ENCODE results near the gene TENM3.

Gene TENM3

DNA sequence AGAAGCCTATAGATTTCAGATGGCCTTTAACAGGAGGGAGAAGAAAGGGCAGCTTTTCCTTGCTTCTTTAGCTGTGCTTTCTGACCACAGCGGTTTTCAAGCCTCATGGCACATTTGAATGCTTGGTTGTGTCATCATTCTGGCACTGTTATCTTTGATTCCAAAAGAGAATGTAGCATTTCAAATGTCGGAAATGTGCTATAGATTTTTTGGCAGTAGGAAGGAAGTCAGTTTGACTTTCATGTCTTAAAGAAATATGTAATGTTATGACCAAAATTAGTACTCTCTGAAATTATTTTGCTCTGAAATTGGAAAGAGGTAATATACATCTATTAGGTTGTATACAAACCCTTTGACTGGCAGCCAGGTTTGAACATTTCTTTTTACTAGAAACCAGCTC lies 171.9 kb downstream of the TENM3 start:
- DNase-seq: no peak

DNA sequence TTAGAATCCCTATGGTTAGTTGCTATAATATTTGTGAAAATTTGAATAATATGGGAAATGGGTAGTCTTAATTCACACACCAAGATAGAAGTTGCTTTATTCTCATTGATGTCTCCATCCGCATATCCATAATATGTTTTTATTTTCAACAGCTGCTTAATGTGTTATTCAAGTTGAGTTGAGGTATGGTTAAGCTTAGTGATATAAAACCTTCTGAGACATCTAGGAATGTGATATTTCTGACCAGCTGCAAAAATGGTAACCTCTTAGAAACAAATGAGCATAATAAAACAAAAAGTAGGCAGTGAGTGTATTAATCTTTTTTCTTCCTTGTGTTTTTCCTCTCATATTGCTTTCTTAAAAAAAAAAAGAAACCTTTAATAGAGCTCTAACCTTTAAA lies 172.9 kb downstream of the TENM3 start:
- DNase-seq: no peak

DNA sequence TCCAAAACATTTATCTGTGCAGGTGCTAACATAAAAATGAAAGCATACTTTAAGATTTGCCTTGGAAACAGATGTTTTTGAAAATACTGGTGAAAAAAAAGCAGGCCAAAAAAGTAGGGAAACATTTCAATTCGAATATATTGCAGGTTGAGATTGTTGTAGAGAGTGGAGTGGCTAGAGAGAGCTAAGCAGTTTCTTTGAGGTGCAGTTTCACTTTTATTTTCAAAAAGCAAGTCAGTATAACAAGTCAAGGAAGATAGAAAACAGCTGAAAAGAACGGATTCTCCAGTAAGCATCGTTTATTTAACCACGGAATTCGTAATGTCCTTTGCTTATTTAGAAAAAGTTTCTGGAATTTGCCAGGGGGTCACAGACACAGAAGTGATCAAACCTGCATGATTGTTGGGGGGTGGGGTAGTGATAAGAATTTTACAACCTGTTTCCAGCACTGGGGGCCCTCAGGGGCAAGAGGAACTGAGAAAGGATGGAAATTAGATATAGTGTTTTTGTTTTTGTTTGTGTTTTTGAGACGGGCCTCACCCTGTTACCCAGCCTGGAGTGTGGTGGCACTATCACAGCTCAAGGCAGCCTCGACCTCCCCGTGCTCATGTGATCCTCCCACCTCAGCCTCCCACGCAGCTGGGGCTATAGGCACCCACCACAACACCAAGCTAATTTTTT lies 175.0 kb downstream of the TENM3 start:
- no peak for DNase-seq

DNA sequence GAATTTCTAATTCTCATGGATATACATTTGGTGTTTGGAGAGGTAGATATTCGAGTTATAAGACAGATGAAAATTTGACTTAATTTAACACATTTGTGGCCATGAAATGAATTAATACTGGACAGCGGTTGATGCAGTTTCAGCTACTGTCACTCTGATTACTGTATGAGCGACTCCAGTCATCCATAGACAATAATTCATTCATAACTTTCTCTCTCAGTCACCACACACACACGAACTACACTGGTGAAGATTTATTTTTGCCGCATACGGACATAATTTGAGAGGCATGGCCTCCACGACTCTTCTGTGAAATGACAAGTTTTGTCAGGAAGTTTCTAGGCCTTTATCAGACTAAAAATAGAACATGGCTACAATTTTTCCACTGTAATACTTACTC lies 177.0 kb downstream of the TENM3 start:
- DNase-seq: no peak

DNA sequence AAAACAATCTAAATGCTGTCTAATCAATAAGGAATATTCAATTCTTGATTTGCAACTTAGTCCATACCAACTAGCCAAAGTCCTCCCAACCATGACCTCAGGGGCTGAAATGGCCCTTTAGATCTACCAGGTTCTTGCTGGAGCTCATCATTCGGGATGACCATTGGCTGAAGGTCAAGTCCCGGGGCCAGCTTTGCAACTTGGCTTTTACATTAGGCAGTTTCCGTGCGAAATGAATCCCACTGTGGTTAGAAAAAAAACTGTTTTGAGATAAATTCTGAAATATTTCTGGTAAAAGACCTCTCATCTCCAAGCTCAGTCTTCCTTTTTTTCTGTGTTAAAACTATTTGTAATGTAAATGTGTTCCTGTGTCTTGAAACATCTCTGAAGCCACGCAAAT lies 178.6 kb downstream of the TENM3 start:
- no peak for DNase-seq

DNA sequence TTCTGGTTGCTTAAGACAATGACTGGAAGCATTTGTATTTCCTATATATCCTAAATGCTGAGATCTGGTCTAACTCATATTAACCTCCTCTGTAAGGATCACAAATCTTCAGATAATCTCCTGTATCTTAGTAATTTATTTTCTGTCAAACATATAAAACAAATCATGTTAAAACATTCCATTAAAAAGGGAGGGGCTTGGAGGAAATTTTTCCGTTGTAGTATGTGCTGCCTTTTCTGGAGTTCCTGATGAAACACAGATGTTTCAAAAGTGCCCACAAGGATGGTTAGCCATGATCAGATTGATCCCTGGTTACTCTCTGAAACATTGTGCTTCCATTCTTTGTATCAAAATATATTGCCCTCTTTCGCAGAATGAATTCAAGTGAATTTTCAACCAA lies 182.1 kb downstream of the TENM3 start:
- no peak for DNase-seq

DNA sequence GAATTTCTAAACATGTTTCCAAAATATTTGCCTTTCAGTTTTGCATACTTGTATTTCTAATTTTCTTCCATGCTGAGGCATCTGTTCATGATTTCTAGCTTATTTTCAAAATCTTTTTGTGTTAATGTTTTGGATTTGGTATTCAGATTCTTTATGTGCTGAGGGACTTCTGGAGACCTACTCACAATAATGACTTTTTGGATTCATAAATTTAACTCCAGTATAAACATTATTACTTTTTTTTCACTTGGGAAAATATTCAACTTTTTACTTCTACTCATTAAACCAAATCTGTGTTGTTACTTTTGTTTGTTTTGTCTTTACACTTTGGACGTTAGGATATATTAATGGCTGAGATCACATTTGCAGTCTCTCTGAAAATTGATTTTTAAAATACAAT lies 183.7 kb downstream of the TENM3 start:
- no peak for DNase-seq

DNA sequence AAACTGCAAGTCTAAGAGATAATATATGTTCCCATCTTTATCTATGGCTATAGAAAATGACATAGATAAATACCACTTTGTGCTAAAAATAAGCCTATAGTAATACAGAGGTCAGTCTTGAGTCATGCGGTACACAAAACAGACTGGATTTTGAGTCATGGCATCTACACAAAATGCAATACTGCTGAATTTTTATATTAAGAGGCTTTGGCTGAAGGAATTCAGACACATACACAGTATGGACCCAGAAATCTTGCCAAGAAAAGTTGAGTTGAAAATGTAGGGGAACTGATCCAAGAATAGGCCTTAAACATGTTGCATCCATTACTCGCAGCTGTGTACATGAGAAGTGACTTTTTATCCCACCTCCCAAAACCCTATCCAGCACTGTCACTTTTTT lies 184.4 kb downstream of the TENM3 start:
- DNase-seq: no peak

DNA sequence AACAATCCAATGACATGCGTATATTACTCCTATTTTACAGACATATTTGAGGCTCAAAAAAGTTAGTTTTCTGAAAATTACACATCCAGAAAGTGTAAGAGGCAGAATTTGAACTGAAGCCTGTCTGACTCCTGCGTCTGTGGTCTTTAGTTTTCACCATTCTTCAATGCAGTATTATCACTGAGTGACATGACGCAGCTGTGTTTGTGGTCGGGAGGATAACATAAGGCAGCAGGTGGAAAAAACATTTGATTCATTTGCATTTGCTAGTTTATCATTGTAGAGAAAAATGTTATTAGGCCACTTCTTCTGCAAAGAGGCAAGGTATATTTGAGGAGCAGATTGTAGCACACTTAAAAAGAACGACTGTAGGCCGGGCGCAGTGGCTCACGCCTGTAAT lies 186.7 kb downstream of the TENM3 start:
- DNase-seq: no peak

DNA sequence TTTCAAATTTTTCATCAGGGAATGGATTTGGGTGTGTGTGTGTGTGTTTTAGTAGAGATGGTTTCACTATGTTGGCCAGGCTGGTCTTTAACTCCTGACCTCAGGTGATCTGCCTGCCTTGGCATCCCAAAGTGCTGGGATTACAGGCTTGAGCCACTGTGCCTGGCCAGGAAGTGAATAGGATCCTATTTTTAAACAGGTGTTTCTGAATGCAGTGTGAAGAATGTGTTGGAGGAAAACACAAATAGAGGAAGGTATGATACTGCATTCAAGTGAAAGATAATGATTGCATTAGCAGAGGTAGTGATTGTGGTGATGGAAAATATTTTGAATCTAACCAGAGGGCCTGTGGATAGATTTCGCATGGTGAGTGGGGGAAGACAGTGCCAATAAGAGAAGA lies 189.6 kb downstream of the TENM3 start:
- DNase-seq: no peak

DNA sequence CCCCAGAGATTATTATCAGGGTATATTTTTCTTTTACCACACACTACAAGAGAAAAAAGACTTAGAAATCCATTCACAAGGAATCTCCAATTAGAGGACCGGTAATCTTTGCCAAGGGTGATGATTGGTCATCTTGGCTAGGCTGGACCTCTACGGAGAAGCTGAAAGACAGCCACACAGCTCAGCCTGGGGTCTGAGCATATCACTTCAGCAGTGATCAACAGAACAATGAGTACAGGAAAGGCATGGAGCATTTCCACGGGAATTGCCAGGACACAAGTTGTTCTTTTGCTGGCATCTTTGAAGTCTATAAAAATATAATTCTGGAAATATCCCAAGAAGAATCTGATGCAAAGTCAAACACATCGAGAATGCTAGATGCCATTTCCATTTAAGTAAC lies 191.5 kb downstream of the TENM3 start:
- DNase-seq: no peak

DNA sequence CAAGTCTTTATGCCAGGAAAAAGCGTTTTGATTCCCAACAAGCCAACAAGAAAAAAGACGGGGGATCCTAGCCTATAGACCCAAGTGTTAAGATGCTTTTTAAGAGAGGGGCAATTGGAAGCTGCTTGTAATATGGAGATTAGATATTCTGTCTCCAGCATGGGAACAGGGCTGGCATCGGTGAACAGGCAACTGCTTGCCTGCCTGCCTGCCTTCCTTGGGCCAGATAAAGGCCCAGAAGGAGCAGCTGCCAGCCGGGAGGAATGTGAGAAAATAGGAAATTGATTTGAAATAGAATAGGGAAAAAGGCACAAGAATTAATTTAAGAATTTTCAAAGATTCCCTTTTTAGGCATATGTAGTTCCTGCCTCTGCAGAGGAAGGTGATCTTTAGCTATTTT lies 192.2 kb downstream of the TENM3 start:
- no peak for DNase-seq

DNA sequence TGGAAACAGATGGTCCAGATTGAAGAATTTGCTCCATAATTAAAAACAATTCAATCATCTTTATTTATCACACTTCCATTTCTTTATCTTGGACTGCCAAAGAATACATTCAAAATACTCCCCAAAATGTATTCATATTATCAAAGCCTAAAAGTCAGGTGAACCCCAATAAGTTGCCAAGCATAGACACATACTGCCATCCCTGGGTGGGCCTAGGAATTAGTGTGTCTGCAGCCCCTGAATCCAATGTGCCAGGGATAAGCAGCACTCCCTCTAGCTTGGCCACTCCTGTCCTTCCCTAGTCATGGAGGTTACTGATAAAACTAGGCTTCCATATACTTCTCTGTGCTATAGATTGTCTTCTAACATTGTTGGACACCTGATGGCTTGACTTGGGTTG lies 199.9 kb downstream of the TENM3 start:
- DNase-seq: no peak

DNA sequence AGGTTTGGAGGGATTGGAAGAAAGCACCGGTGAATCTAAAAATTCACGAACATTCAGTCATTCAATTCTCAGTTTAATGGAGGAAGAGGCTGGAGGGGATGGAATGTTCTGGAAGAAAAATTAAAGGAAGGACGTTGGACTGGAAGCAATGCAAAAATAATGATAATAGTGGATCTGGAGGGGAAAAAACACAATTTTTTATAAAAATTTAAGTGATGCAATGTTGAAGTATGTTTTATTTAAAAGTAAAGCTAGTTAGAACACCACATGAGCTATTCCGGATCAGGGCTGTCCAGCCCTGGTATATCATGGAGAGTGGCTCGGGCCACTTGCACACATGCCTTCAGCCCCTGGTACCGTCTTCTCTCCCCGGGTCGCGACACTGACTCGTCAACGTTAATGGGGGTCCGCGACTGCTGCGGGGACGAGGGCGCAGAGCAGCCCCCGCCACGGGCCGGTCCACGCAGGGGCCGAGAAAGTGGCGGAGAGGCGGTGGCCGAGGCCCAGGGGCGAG lies 204.6 kb downstream of the TENM3 start:
- no peak for DNase-seq

DNA sequence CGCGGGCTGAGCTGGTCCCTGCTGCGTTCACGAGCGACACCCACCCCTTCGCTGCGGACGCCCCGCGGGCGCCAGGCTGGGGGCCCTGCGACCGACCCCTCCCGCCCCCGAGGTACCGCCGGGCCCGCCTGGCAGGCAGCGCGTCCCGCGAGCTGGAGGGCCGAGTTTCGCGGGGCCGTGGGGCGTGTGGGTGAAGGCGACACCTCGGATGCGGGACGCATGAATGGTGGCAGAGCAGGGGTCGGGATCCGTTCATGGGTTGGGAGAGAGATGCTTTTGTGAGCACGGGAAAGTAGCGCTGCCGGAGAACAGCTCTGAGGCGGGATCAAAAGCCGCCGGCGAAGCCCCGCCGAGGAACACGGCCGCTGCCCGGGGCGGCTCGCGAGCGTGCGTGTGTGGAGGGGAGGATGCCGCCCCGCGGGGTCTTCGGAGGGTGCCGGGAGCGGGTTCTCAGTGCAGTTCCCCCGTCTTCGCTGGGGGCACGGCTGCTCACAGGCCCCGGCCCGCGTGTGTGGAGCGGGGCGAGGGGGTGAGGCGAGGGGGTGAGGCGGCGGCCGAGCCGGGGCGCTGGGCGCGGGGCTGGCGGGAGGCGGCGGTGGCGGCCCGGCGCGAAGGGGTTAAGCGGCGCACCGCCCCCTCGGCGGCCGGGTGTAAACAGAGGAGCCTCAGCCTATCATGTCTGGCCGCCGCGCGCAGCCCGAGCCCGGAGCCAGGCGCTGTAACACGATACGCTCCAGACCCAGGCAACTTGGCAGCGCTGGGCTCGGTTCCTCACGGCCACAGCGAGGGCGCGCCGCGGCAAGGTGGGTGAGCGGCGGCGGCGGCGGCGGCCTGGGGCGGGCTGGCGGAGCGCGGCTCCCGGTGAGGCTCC lies 205.3 kb downstream of the TENM3 start:
- peak in 1 of 2 donors; percentile 5 for DNase-seq

DNA sequence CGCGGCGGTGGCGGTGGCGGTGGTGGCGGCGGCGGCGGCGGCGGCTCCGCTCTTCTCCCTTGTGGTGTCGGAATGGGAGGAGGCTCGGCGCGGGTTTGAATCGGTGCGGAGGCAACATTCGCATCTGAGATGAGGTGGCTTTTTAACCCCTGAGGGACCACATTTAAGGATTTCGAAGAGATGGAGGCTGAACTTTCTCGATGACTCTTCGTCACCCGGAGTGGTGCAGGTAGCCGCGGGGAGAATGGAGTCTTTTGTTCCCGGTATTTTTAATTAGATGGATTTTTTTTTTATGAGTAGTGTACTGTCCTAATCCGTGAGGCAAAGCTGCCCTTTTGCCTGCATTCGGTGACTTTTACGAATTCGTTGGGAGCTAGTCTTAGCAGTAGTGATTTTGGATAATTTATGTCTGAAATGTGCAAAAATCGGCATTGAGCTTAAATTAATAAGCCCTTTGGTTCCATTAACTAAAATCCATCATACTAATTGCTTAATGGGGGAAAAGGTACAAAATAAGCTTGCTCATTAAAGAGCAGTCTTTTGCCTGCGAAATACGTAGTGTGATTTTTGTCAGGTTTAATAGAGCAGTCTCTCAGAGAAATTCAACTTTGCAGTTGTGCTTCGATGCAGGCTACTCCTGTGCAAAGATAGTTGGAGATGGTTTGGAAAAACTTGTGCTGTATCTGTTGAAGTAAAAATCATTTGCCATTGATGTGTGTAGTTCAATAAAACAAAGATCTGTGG lies 206.2 kb downstream of the TENM3 start:
- DNase-seq: no peak

DNA sequence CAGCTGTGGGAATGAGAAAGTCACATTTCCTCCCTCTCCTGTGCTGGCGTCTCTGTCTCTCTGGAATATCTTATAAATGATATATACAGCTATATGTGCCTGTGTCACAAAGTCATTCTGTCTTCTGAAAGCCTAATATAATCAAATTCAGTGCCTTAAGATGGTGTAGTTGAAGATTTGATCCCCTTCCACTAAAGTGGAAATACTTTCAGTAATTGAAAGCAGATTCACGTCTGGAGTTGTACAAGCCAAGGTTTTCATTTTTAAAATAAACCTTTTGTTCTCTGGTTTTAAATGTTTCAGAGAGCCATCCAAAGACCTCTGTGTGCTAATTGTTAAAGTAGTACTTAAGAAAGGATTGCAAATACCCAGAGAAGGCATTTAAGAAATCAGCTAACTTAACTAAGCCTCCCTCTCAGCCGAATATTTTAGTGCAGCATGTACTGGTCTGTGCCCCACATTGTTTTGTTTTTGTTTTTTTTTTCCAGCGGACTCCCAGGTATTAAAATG lies 206.8 kb downstream of the TENM3 start:
- no peak for DNase-seq

DNA sequence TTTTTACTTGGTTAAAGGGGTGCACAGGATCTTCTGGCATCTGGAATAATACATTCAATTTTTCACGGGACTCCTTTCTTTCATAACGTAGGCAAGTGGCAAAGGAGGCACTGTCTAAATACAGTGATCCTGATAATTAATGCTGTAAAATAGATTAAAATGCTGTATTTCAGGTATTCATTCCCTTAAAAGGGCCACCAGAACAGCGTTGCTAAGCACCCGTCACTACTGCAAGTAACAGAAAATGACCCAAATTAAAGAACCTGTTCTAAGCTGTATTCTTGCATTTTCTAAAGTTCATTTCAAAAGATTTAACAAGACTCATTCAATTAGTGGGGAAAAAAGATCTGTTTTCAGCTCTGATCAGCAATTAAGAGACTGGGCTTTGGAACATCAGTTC lies 208.2 kb downstream of the TENM3 start:
- DNase-seq: no peak

DNA sequence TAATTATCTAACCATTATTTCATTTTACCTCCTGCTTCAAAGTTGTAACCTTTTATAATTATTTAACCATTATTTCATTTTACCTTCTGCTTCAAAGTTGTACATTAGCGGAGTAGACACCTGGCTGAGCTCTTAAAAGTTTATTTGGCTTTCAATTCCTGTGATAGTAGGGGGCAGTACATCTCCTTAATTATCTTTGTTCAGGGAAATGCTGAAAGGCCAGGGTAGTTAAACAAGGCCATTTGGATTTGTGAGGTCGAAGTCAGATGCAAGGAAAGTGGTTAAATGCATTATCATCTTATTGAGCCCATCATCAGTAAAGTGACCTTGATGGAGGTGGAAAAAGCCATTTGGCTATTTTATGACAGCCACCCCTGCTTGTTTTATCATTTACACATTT lies 210.6 kb downstream of the TENM3 start:
- no peak for DNase-seq

DNA sequence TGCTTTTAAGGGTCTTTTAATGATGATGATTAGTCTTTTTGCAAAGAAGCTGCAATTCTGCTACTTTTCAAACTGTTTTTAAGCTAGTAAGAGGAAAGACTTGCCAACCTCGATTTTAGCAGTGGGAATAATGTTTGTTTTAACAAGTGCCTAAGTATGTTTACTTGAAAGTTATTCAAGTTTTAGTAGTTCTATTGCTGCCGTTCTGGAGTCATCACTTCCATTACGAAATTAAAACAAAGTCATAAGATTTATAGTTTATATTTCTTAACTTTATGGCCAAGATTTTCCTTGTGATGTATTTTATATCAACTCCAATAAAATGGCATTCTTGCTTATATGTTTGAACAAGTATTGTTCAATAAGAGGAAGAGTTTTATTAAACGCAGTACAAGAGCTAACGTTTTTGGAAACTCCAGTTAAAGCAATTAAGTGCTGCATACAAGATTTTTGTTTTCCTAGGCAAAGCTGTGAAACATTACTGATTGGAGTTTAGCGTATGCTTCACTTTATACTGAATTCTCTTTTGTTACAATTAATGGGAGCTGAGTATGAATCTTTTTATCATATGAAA lies 211.3 kb downstream of the TENM3 start:
- no peak for DNase-seq

DNA sequence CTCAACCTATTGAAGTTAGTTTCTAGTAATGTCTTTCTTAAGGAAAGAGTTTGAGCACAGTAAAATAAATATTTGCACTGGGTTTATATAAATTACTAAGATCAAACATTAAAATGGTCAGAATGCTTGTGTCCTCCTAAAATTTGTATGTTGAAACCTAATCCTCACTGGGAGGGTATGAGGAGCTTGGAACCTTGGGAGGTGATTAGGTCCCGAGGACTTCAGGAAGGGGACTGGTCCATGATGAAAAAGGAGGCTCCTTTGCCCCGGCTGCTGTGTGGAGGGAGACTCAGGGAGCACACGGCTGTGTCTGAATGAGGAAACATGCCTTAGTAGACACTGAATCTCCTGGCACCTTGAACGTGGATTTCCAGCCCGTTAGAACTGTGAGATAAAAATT lies 221.9 kb downstream of the TENM3 start:
- no peak for DNase-seq

DNA sequence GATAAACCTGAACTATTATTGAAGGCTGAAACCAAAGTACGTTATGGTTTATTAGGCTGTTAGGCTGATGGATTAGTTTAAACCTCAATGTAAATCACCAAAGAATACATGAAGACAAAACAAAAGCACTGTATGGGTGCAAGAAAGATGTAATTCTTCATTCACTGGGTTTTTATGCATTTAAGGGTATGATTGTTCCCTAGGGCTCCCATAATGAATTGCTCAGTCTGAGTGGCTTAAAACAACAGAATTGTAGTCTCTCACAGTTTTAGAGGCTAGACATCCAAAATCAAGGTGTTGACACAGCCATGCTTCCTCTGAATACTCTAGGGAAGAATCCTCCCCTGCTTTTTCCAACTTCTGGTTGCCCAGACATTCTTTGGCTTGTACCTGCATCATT lies 222.8 kb downstream of the TENM3 start:
- DNase-seq: no peak

DNA sequence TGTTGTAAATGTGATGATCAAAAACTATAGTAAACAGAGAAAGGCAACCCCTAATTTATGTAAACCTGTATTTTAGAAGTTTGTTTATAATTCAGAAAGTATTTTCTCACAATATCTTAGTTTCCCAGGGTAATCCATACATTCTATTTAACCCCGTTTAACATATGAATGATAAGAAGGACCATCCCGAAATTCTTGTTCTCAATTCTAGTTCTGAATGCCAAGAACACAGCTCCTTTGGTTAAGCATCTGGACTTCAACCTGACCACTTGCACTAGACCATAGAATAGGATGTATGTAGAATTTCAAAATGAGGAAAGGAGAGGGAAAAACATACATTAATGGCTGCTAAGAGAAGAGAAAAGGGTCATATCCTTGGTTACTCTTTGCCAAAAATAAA lies 227.0 kb downstream of the TENM3 start:
- no peak for DNase-seq

All from CD4-positive, alpha-beta T cell treated with Interleukin-4 for 1 hour (primary cell).